Stomach (tissue), 4 donors: ENCODE results near the gene COPZ2.

Experiments used
- CTCF ChIP-seq, 7 experiments: fragments of 450-650 bp in 4 of 7; fragments of 200-600 bp in 3 of 7; sonication (generic) in 3 of 7; IDR thresholded peaks; one replicate each; pipeline ENCODE4 v1.5.1; 2016 to 2019; ENCODE audit warnings: antibody characterized with exemption in 7 of 7, control low read depth in 2 of 7, mild to moderate bottlenecking in 1 of 7
- EP300 ChIP-seq: sonication (generic); formaldehyde crosslinking; IDR thresholded peaks from one replicate; pipeline ENCODE4 v1.6.1; 2017; ENCODE audit warnings: antibody characterized with exemption
- POLR2A ChIP-seq, 4 donors: fragments of 450-650 bp; IDR thresholded peaks; one replicate each; pipeline ENCODE4 v1.6.1; 2016; ENCODE audit warnings: antibody characterized with exemption in 4 of 4, control low read depth in 2 of 4, mild to moderate bottlenecking in 1 of 4, moderate library complexity in 1 of 4

GRCh38 chr17:48074322-48075081 lies 36.9 kb upstream of the COPZ2 start:
- TF ChIP-seq POLR2A (IDR thresholded peaks at IDR 0.05), result no peak
- peak in 5 of 7 experiments; percentile 57 to 87 (median 73) for TF ChIP-seq CTCF (IDR thresholded peaks at IDR 0.05)
- TF ChIP-seq EP300, result no peak
